Muscle of leg (tissue), 11 donors: ENCODE data around the gene LSMEM2. TPM values are rescaled to one million over a fixed set of nuclear protein-coding genes. Genes with fewer than 3 reads are reported as not detected.
"Not testable (repeated sequence)": the region's sequence is repeated elsewhere in the genome, so short reads cannot be mapped to it uniquely, and the experiment has no call there.

Experiments
- DNase-seq: peaks from one replicate; pipeline ENCODE4 v3.0.0; 2013
- H3K27ac ChIP-seq: one replicate; pipeline ENCODE4 v1.5.1; 2013; ENCODE audit warnings: mild to moderate bottlenecking, low read length, control low read depth
- H3K27me3 ChIP-seq: one replicate; pipeline ENCODE4 v1.6.1; 2013; ENCODE audit warnings: low read length; ENCODE audit not compliant: control insufficient read depth, insufficient read depth
- H3K36me3 ChIP-seq: one replicate; pipeline ENCODE4 v1.6.1; 2013; ENCODE audit warnings: low read length; ENCODE audit not compliant: control insufficient read depth, insufficient read depth
- H3K4me1 ChIP-seq: one replicate; pipeline ENCODE4 v1.6.1; 2013; ENCODE audit warnings: low read length; ENCODE audit not compliant: control insufficient read depth, insufficient read depth
- H3K4me3 ChIP-seq: one replicate; pipeline ENCODE4 v1.5.1; 2013; ENCODE audit warnings: low read length, control low read depth
- H3K9me3 ChIP-seq: replicated peaks from 2 replicates; pipeline ENCODE4 v1.6.1; 2013; ENCODE audit warnings: low read depth, low read length; ENCODE audit not compliant: control insufficient read depth
- WGBS: methylation state at CpG from one replicate; pipeline ENCODE4 v1.1.5; 2013; ENCODE audit warnings: missing lambda C conversion rate; ENCODE audit not compliant: insufficient coverage; 5-methylcytosine and 5-hydroxymethylcytosine counted together
- polyA plus RNA-seq, 8 donors: library from polyadenylated mRNA; unstranded; fragments of 120-200 nt; gene quantifications; one replicate each; pipeline versions ENCODE4 v1.2.1 to v1.2.3, GENCODE V29; 2013; ENCODE audit warnings: inconsistent platforms in 1 of 8, low replicate concordance in 1 of 8; ENCODE audit not compliant: insufficient read length in 8 of 8, insufficient read depth in 1 of 8
- total RNA-seq: library from RNA; stranded (reverse); fragments of 120-200 nt; gene quantifications from one replicate; pipeline ENCODE4 v1.2.4, GENCODE V29; 2013

Gene LSMEM2
- total and polyA plus RNA-seq, 9 donors, result 11.1 to 33.1 (median 26.7) TPM

- no peak for DNase-seq
- Histone ChIP-seq H3K36me3 (peaks cover 42% of the 10 kb centered on the region), H3K4me3 (no peak overlapping the region), H3K27ac (peak overlapping the region; percentile 88), H3K4me1 (peaks cover 94% of the 10 kb centered on the region), H3K9me3 (no peaks in the 10 kb centered on the region), H3K27me3 (no peaks in the 10 kb centered on the region)
- 56% methylated on average over 4 of the region's 4 CpGs for WGBS
Measured at GRCh38 chr3:50243543-50243895, 35.4 kb upstream of the LSMEM2 start.

- H3K27ac ChIP-seq, result peak overlapping the region; percentile 86
- not testable (repeated sequence) for H3K9me3 ChIP-seq
Measured at GRCh38 chr3:50244813-50245212, 34.1 kb upstream of the LSMEM2 start.

GRCh38 chr3:50245251-50245745 is 33.6 kb upstream of the LSMEM2 start:
- H3K27me3 ChIP-seq, result no peaks in the 10 kb centered on the region
- peaks cover 41% of the 10 kb centered on the region for H3K36me3 ChIP-seq
- DNase-seq, result no peak
- peaks cover 91% of the 10 kb centered on the region for H3K4me1 ChIP-seq
- WGBS, result 52% methylated on average over 16 of the region's 16 CpGs
- no peak overlapping the region for H3K4me3 ChIP-seq
- peak overlapping the region; percentile 86 for H3K27ac ChIP-seq
- H3K9me3 ChIP-seq, result no peaks in the 10 kb centered on the region

More at GRCh38 chr3:50244813-50245212, 34.1 kb upstream of the LSMEM2 start:
- DNase-seq, H3K4me3 ChIP-seq, H3K27me3 ChIP-seq: not testable (repeated sequence)
- WGBS, result no CpG with 5 or more reads among the region's 6 CpGs
- Histone ChIP-seq H3K36me3 (peaks cover 41% of the 10 kb centered on the region), H3K4me1 (peaks cover 93% of the 10 kb centered on the region)

- Histone ChIP-seq H3K4me3 (peak overlapping the region; percentile 52), H3K36me3 (peaks cover 39% of the 10 kb centered on the region), H3K27me3 (no peaks in the 10 kb centered on the region), H3K27ac (peak overlapping the region; percentile 86), H3K4me1 (peaks cover 89% of the 10 kb centered on the region), H3K9me3 (no peaks in the 10 kb centered on the region)
- 2% methylated on average over 15 of the region's 25 CpGs for WGBS
- DNase-seq, result peak; percentile 93
Measured at GRCh38 chr3:50245831-50246516, 32.9 kb upstream of the LSMEM2 start.

- H3K27ac ChIP-seq, result peak overlapping the region; percentile 86
- peak; percentile 81 for DNase-seq
- WGBS, result 12% methylated on average over 7 of the region's 10 CpGs
- H3K4me1 ChIP-seq, result peaks cover 88% of the 10 kb centered on the region
- H3K9me3 ChIP-seq, result no peaks in the 10 kb centered on the region
- H3K27me3 ChIP-seq, result no peaks in the 10 kb centered on the region
- peaks cover 40% of the 10 kb centered on the region for H3K36me3 ChIP-seq
- peak overlapping the region; percentile 52 for H3K4me3 ChIP-seq
Measured at GRCh38 chr3:50246517-50246954, 32.4 kb upstream of the LSMEM2 start.

GRCh38 chr3:50248387-50248786 is 30.5 kb upstream of the LSMEM2 start:
- H3K9me3 ChIP-seq, result no peaks in the 10 kb centered on the region
- DNase-seq, result no peak
- peaks cover 70% of the 10 kb centered on the region for H3K4me1 ChIP-seq
- no peak overlapping the region for H3K4me3 ChIP-seq
- 26% methylated on average over 2 of the region's 3 CpGs for WGBS
- H3K27me3 ChIP-seq, result no peaks in the 10 kb centered on the region
- peak overlapping the region; percentile 78 for H3K27ac ChIP-seq
- H3K36me3 ChIP-seq, result peaks cover 55% of the 10 kb centered on the region

- Histone ChIP-seq H3K27ac (peak overlapping the region; percentile 78), H3K4me1 (peaks cover 70% of the 10 kb centered on the region), H3K36me3 (peaks cover 58% of the 10 kb centered on the region), H3K9me3 (no peaks in the 10 kb centered on the region), H3K4me3 (no peak overlapping the region), H3K27me3 (no peaks in the 10 kb centered on the region)
- 82% methylated on average over 5 of the region's 5 CpGs for WGBS
- no peak for DNase-seq
Measured at GRCh38 chr3:50249457-50249856, 29.4 kb upstream of the LSMEM2 start.

- Histone ChIP-seq H3K27me3 (no peaks in the 10 kb centered on the region), H3K27ac (no peak overlapping the region), H3K4me1 (peaks cover 71% of the 10 kb centered on the region), H3K36me3 (peaks cover 66% of the 10 kb centered on the region), H3K4me3 (no peak overlapping the region), H3K9me3 (no peaks in the 10 kb centered on the region)
- DNase-seq, result no peak
- no CpG with 5 or more reads among the region's 4 CpGs for WGBS
Measured at GRCh38 chr3:50250514-50250913, 28.4 kb upstream of the LSMEM2 start.

- Histone ChIP-seq H3K36me3 (peaks cover 73% of the 10 kb centered on the region), H3K27ac (no peak overlapping the region)
Measured at GRCh38 chr3:50251220-50251619, 27.7 kb upstream of the LSMEM2 start.

GRCh38 chr3:50254577-50255250 is 24.2 kb upstream of the LSMEM2 start:
- 85% methylated on average over 4 of the region's 8 CpGs for WGBS
- peak overlapping the region; percentile 72 for H3K27ac ChIP-seq
- no peak overlapping the region for H3K4me3 ChIP-seq
- no peaks in the 10 kb centered on the region for H3K9me3 ChIP-seq
- no peaks in the 10 kb centered on the region for H3K27me3 ChIP-seq
- DNase-seq, result no peak
- H3K4me1 ChIP-seq, result peaks cover 57% of the 10 kb centered on the region
- H3K36me3 ChIP-seq, result peaks cover 87% of the 10 kb centered on the region

More at GRCh38 chr3:50251220-50251619, 27.7 kb upstream of the LSMEM2 start:
- no peaks in the 10 kb centered on the region for H3K9me3 ChIP-seq
- no peak overlapping the region for H3K4me3 ChIP-seq
- WGBS, result 87% methylated on average over 6 of the region's 8 CpGs
- peaks cover 65% of the 10 kb centered on the region for H3K4me1 ChIP-seq
- H3K27me3 ChIP-seq, result no peaks in the 10 kb centered on the region
- no peak for DNase-seq
